ENCODE data around the gene CHGA. TPM values are rescaled to one million over a fixed set of nuclear protein-coding genes. Genes with fewer than 3 reads are reported as not detected.

The CHGA gene
- total and polyA plus RNA-seq, 4 donors, result 0.05 TPM; not detected in 3

- Histone ChIP-seq H3K36me3 (ENCODE audit: control insufficient read depth in 4 of 4, insufficient read depth in 3 of 4, low read depth in 1 of 4, low read length in 3 of 4) (no peaks in the 10 kb centered on the region), H3K9me3 (ENCODE audit: control insufficient read depth in 4 of 4, low read length in 3 of 4) (no peaks in the 10 kb centered on the region), H3K4me3 (ENCODE audit: low read depth in 1 of 3, low read length in 3 of 3) (no peak overlapping the region), H3K27ac (ENCODE audit: low read depth in 1 of 2, low read length in 2 of 2) (no peak overlapping the region), H3K4me1 (ENCODE audit: control insufficient read depth in 4 of 4, insufficient read depth in 4 of 4, low read length in 3 of 4) (peaks cover 1 to 25% (median 20%) of the 10 kb centered on the region in 4 donors), H3K9ac (ENCODE audit: low read depth in 1 of 2, low read length in 2 of 2) (no peak overlapping the region), H3K27me3 (ENCODE audit: control insufficient read depth in 4 of 4, insufficient read depth in 4 of 4, low read length in 3 of 4) (no peaks in the 10 kb centered on the region)
- WGBS, result 93% methylated on average over 5 of the region's 5 CpGs
- no peak for TF ChIP-seq RAD21 (IDR thresholded peaks at IDR 0.05)
- TF ChIP-seq, protein P1, sequence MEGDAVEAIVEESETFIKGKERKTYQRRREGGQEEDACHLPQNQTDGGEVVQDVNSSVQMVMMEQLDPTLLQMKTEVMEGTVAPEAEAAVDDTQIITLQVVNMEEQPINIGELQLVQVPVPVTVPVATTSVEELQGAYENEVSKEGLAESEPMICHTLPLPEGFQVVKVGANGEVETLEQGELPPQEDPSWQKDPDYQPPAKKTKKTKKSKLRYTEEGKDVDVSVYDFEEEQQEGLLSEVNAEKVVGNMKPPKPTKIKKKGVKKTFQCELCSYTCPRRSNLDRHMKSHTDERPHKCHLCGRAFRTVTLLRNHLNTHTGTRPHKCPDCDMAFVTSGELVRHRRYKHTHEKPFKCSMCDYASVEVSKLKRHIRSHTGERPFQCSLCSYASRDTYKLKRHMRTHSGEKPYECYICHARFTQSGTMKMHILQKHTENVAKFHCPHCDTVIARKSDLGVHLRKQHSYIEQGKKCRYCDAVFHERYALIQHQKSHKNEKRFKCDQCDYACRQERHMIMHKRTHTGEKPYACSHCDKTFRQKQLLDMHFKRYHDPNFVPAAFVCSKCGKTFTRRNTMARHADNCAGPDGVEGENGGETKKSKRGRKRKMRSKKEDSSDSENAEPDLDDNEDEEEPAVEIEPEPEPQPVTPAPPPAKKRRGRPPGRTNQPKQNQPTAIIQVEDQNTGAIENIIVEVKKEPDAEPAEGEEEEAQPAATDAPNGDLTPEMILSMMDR (IDR thresholded peaks at IDR 0.05; ENCODE audit: low read depth, low read length, missing input control), result no peak
- TF ChIP-seq FOXA2 (IDR thresholded peaks at IDR 0.05), result no peak
- no peak for TF ChIP-seq HNF4G (IDR thresholded peaks at IDR 0.05)
- TF ChIP-seq SP1 (IDR thresholded peaks at IDR 0.05), result no peak
- TF ChIP-seq FOXA1 (IDR thresholded peaks at IDR 0.05), result no peak
- no peak for TF ChIP-seq REST (IDR thresholded peaks at IDR 0.05)
- TF ChIP-seq HNF4A (conservative IDR thresholded peaks at IDR 0.05), result no peak
- TF ChIP-seq NR2F2 (IDR thresholded peaks at IDR 0.05), result no peak
- TF ChIP-seq MAX (IDR thresholded peaks at IDR 0.05), result no peak
- no peak for TF ChIP-seq JUND (IDR thresholded peaks at IDR 0.05)
- TF ChIP-seq, protein P2, sequence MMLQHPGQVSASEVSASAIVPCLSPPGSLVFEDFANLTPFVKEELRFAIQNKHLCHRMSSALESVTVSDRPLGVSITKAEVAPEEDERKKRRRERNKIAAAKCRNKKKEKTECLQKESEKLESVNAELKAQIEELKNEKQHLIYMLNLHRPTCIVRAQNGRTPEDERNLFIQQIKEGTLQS (IDR thresholded peaks at IDR 0.05), result no peak
- DNase-seq (ENCODE audit: low spot score), result no peak
Observed at GRCh38 chr14:92883066-92883465, 39.9 kb upstream of the CHGA start.

DNA sequence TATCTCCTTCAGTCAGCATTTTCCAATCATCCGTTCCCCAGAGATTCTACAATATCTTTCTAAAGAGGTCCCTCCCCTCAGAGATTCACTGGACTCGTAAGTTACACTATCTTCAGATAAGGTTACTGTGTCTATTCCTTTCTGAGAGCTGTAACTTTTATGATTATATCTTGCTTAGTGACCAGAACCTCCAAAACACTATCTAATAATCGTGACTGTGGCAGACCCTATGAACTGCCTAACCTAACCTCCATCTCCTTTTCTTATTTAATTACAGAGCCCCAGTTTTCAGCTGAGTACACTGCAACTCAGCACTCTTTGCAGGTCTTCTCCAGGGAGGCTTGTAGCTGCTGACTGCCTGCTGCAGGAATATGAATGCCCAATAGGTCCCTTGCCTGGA, 38.5 kb upstream of the CHGA start:
- no peak overlapping the region for H3K4me3 ChIP-seq (ENCODE audit: low read depth in 1 of 3, low read length in 3 of 3)
- H3K27ac ChIP-seq (ENCODE audit: low read depth in 1 of 2, low read length in 2 of 2), result no peak overlapping the region
- 60% methylated on average over 3 of the region's 3 CpGs for WGBS
- no peaks in the 10 kb centered on the region for H3K36me3 ChIP-seq (ENCODE audit: control insufficient read depth in 4 of 4, insufficient read depth in 3 of 4, low read depth in 1 of 4, low read length in 3 of 4)
- no peaks in the 10 kb centered on the region for H3K9me3 ChIP-seq (ENCODE audit: control insufficient read depth in 4 of 4, low read length in 3 of 4)
- TF ChIP-seq FOXA2 (IDR thresholded peaks at IDR 0.05) (no peak), HNF4G (IDR thresholded peaks at IDR 0.05) (no peak), MAX (IDR thresholded peaks at IDR 0.05) (no peak), FOXA1 (IDR thresholded peaks at IDR 0.05) (no peak)
- no peak overlapping the region for H3K9ac ChIP-seq (ENCODE audit: low read depth in 1 of 2, low read length in 2 of 2)
- DNase-seq (ENCODE audit: low spot score), result no peak
- H3K27me3 ChIP-seq (ENCODE audit: control insufficient read depth in 4 of 4, insufficient read depth in 4 of 4, low read length in 3 of 4), result no peaks in the 10 kb centered on the region
- H3K4me1 ChIP-seq (ENCODE audit: control insufficient read depth in 4 of 4, insufficient read depth in 4 of 4, low read length in 3 of 4), result peaks cover under 1 to 15% (median 9%) of the 10 kb centered on the region in 4 donors

All from liver (tissue), 9 donors.